ENCODE results near the gene C16orf92.

GRCh38 chr16:30031477-30031918 is 8.5 kb downstream of the C16orf92 start:
- TF ChIP-seq CTCF (IDR thresholded peaks at IDR 0.05; ENCODE audit: insufficient read depth, low read depth, low read length) (no peak), EZH2 (IDR thresholded peaks at IDR 0.05; ENCODE audit: insufficient read depth, low read length) (no peak)
